ENCODE measurements around the gene JRKL.

- TF ChIP-seq POLR2AphosphoS5 (IDR thresholded peaks at IDR 0.05) (no peak), POLR2A (IDR thresholded peaks at IDR 0.05) (no peak)
These were observed 5.0 kb downstream of the JRKL start for GRCh38 chr11:96394773-96395172.
